CD4-positive, alpha-beta T cell (primary cell): ENCODE results near the gene EMP1. TPM values are rescaled to one million over a fixed set of nuclear protein-coding genes. Genes with fewer than 3 reads are reported as not detected.

Source experiments
- ATAC-seq: fragments of 200-7000 bp; cut with Tn5 transposase; one replicate; pipeline ENCODE4 v1.10.0; 2022; ENCODE audit warnings: mild to moderate bottlenecking; ENCODE audit not compliant: poor library complexity
- CTCF ChIA-PET: fragments of 350-600 bp; sonication (Branson Sonifier 250); formaldehyde crosslinking; loops from one replicate; lab custom pipeline; 2021; ENCODE audit warnings: antibody characterized with exemption, inconsistent platforms; lab: Charles Lee
- POLR2A ChIA-PET: fragments of 350-600 bp; sonication (Branson Sonifier 250); formaldehyde crosslinking; loops from one replicate; lab custom pipeline; 2021; ENCODE audit warnings: antibody characterized with exemption, inconsistent platforms; lab: Charles Lee
- DNase-seq, 14 experiments: peaks; one replicate each; pipeline ENCODE4 v3.0.0-alpha.2; 2013 to 2020; ENCODE audit warnings: mixed read lengths in 2 of 14
- H3K27ac ChIP-seq, 2 donors: one replicate each; pipeline versions ENCODE4 v1.5.1 to v1.7.0; 2013; ENCODE audit warnings: low read length in 2 of 2, low read depth in 1 of 2, mild to moderate bottlenecking in 1 of 2
- H3K27me3 ChIP-seq, 2 experiments: 1 replicate in 1 of 2; 2 replicates in 1 of 2; pipeline versions ENCODE4 v1.6.1 to v1.7.0; 2013; ENCODE audit warnings: low read length in 2 of 2, control low read depth in 1 of 2, mild to moderate bottlenecking in 1 of 2, moderate library complexity in 1 of 2; ENCODE audit not compliant: insufficient read depth in 2 of 2, control insufficient read depth in 1 of 2
- H3K36me3 ChIP-seq: one replicate; pipeline ENCODE4 v1.6.1; 2013; ENCODE audit warnings: low read length, control low read depth; ENCODE audit not compliant: insufficient read depth
- H3K4me1 ChIP-seq: one replicate; pipeline ENCODE4 v1.6.1; 2013; ENCODE audit warnings: low read length, control low read depth; ENCODE audit not compliant: insufficient read depth
- H3K4me3 ChIP-seq: one replicate; pipeline ENCODE4 v1.5.1; 2013; ENCODE audit warnings: mild to moderate bottlenecking, low read length, moderate library complexity
- H3K9me3 ChIP-seq, 2 experiments: 1 replicate in 1 of 2; 2 replicates in 1 of 2; pipeline versions ENCODE4 v1.6.1 to v1.7.0; 2013; ENCODE audit warnings: low read length in 2 of 2, mild to moderate bottlenecking in 2 of 2, control low read depth in 1 of 2, moderate library complexity in 1 of 2; ENCODE audit not compliant: control insufficient read depth in 1 of 2, insufficient read depth in 1 of 2
- H3K27ac Mint-ChIP-seq: one replicate; pipeline ENCODE4 v1.8.0; 2020; ENCODE audit warnings: mixed read lengths
- H3K27me3 Mint-ChIP-seq: one replicate; pipeline ENCODE4 v1.8.0; 2021; ENCODE audit warnings: mixed read lengths
- H3K36me3 Mint-ChIP-seq: one replicate; pipeline ENCODE4 v1.8.0; 2021; ENCODE audit warnings: low read depth, mixed read lengths
- H3K4me1 Mint-ChIP-seq: one replicate; pipeline ENCODE4 v1.8.0; 2021; ENCODE audit warnings: low read depth, mixed read lengths
- H3K4me3 Mint-ChIP-seq: one replicate; pipeline ENCODE4 v1.8.0; 2020; ENCODE audit warnings: mild to moderate bottlenecking, mixed read lengths
- H3K9me3 Mint-ChIP-seq: one replicate; pipeline ENCODE4 v1.8.0; 2020; ENCODE audit warnings: mixed read lengths
- CTCF ChIP-seq: fragments of 200-600 bp; IDR thresholded peaks from one replicate; pipeline ENCODE4 v1.8.0; 2022; ENCODE audit warnings: antibody characterized with exemption, mild to moderate bottlenecking
- intact Hi-C, 2 experiments: fragments of 100-400 bp; cut with DNase I in 1 of 2; cut with micrococcal nuclease in 1 of 2; formaldehyde crosslinking; loops; one replicate each; pipeline versions ENCODE4 v1.15.1 to v1.9.0; 2023 to 2025; cut with DNase I, micrococcal nuclease
- total RNA-seq, 174 experiments: library from RNA in 2 of 174; stranded (reverse) in 2 of 174; gene quantifications; one replicate each; pipeline ENCODE4 v1.2.3 and lab custom pipeline; 2021 to 2026

EMP1 gene
- total RNA-seq, 2 experiments from 2014 or later = 9.0 to 9.1 TPM

GRCh38 chr12:13153180-13153579, 43.3 kb upstream of the EMP1 start:
- CTCF ChIA-PET = no interaction called here
- Mint-ChIP-seq H3K4me1 (no peaks in the 10 kb centered on the region), H3K4me3 (no peak overlapping the region), H3K27ac (no peak overlapping the region), H3K36me3 (no peaks in the 10 kb centered on the region), H3K9me3 (no peaks in the 10 kb centered on the region), H3K27me3 (no peaks in the 10 kb centered on the region)
- no peak overlapping the region for H3K4me3 ChIP-seq
- H3K36me3 ChIP-seq = no peaks in the 10 kb centered on the region
- no peak for DNase-seq
- TF ChIP-seq CTCF = no peak
- intact Hi-C loops = no loop called here
- no peak overlapping the region for H3K27ac ChIP-seq
- H3K9me3 ChIP-seq = no peaks in the 10 kb centered on the region
- no peak for ATAC-seq
- no peaks in the 10 kb centered on the region for H3K4me1 ChIP-seq
- H3K27me3 ChIP-seq = peaks cover 0 to 2% of the 10 kb centered on the region in 2 experiments
- POLR2A ChIA-PET = no interaction called here

GRCh38 chr12:13154027-13154538, 42.4 kb upstream of the EMP1 start:
- Mint-ChIP-seq H3K4me3 (no peak overlapping the region), H3K36me3 (no peaks in the 10 kb centered on the region), H3K27ac (no peak overlapping the region), H3K27me3 (no peaks in the 10 kb centered on the region), H3K9me3 (no peaks in the 10 kb centered on the region), H3K4me1 (no peaks in the 10 kb centered on the region)
- ChIA-PET CTCF (no interaction called here), POLR2A (no interaction called here)
- peaks cover 0 to 2% of the 10 kb centered on the region in 2 experiments for H3K27me3 ChIP-seq
- no peaks in the 10 kb centered on the region for H3K9me3 ChIP-seq
- no peaks in the 10 kb centered on the region for H3K4me1 ChIP-seq
- intact Hi-C loops = no loop called here
- no peak overlapping the region for H3K27ac ChIP-seq
- no peak for ATAC-seq
- H3K4me3 ChIP-seq = no peak overlapping the region
- DNase-seq = no peak
- no peaks in the 10 kb centered on the region for H3K36me3 ChIP-seq
- TF ChIP-seq CTCF = no peak

GRCh38 chr12:13154831-13155230, 41.7 kb upstream of the EMP1 start:
- DNase-seq = no peak
- Histone ChIP-seq H3K4me1 (no peaks in the 10 kb centered on the region), H3K27ac (no peak overlapping the region), H3K9me3 (no peaks in the 10 kb centered on the region), H3K27me3 (peaks cover 0 to 2% of the 10 kb centered on the region in 2 experiments), H3K36me3 (no peaks in the 10 kb centered on the region), H3K4me3 (no peak overlapping the region)
- intact Hi-C loops = no loop called here
- no peak for TF ChIP-seq CTCF
- no peaks in the 10 kb centered on the region for H3K9me3 Mint-ChIP-seq
- H3K36me3 Mint-ChIP-seq = no peaks in the 10 kb centered on the region
- H3K27me3 Mint-ChIP-seq = no peaks in the 10 kb centered on the region
- no peak overlapping the region for H3K27ac Mint-ChIP-seq
- no peak overlapping the region for H3K4me3 Mint-ChIP-seq
- ChIA-PET CTCF (no interaction called here), POLR2A (no interaction called here)
- ATAC-seq = no peak
- no peaks in the 10 kb centered on the region for H3K4me1 Mint-ChIP-seq
